ENCODE measurements around the gene CREBZF.

Gene CREBZF, protein sequence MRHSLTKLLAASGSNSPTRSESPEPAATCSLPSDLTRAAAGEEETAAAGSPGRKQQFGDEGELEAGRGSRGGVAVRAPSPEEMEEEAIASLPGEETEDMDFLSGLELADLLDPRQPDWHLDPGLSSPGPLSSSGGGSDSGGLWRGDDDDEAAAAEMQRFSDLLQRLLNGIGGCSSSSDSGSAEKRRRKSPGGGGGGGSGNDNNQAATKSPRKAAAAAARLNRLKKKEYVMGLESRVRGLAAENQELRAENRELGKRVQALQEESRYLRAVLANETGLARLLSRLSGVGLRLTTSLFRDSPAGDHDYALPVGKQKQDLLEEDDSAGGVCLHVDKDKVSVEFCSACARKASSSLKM

DNA sequence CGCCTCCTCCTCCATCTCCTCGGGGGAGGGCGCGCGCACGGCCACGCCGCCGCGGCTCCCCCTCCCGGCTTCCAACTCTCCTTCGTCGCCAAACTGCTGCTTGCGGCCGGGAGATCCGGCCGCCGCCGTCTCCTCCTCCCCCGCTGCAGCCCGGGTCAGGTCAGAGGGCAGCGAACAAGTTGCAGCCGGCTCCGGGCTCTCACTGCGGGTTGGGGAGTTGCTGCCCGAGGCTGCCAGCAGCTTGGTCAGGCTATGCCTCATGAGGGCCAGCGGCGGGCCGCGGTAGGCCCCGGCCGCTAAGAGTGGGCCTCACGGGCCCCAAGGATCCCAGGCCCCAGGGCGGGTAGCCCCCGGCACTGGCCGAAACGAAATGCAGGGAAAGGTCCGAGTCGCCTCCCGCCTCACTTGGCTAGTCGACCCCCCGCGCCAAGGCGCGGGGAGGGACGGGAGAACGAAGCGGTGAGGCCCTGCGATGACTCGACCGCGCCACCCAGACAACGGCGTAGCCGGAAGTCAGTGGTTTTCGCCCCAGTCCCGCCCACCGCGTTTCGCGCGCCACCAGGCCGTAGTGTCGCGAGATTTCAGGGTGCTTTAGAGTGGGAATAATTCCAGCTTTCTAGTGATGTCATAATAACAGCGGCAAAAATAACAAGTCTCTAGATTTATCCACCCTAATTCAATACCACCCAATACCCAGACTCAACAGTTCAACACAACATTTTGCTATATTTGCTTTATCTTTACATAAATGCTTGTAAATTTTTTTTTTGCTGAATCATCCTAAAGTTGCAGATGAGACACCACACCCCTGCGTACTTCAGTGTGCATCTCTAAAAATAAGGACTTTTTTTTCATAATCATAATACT lies at the start of gene CREBZF:
CREBZF (minus strand) TSS at position 515 of the 867 bp plus-strand sequence; CDS start at position 261, 254 bp downstream.
- DNase-seq = peak; percentile 57 to 95 (median 89)

DNA sequence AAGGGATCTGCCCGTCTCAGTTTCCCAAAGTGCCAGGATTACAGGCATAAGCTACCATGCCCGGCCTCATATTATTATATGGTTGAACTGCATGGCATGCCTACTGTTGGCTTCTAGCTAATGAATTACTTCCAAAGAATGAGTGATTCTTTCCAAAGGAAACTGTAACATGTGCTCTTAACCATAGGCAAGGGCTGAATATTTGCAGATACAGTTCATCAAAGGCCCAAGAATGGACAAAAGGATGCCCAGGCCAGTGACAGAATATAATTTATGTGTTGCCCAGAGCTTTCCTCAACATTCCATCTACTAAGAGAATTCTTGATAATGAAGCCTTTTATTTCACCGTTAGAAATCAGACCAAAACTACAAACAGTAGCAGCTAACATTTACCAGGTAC lies 48.0 kb upstream of the CREBZF start:
- no peak for DNase-seq

DNA sequence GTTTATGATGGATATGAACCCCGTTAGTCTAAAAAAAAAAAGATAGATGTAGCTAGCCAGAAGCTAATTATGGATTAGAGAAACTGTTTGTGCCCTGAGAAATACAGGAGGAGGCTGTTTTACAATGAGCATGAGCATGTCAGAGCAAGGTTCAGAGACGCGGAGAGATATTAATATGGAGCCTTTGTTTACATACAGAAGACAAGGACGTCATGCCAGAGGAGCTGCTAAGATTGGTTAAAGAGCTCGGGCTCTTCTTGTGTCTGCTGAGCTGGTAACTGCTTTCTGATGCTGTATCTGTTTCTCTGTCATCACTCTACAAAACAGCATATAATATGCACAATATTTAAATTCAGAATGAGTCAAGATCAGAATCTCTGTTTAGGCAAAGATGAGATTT lies 46.0 kb upstream of the CREBZF start:
- DNase-seq = peak in 1 of 58 donors; percentile 7

DNA sequence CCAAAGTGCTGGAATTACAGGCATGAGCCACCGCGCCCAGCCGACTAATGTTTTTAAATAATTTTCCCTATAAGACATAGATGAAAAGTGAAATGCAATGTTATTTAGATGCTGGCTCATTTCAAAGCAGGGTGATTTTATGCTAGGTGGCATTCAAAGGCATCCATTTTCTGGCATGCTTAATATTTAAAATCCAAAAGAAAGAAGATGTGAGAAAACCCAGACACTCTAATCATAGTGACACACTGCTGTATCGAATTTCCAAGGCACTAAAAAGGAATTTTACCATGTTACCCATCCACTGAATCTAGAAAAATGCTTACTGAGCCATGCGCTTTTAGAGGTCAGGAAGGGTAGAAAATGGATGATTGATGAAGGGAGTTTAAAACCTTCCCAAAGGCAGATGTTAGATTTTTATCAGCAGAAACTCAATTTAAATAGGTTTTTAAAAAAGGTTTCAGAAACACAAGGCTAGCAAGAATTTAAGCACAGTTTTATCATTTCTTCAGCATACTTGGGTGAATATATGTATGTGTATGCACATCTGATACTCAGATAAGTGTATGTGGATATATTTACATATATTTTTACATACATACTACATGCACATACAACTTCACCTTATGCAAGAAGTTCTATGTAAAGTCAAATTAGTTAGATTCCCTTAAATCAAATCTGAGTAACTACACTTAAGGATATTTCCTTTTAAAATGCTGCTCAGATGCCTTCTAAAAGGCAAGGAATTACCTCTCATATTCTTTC lies 45.2 kb upstream of the CREBZF start:
- no peak for DNase-seq

DNA sequence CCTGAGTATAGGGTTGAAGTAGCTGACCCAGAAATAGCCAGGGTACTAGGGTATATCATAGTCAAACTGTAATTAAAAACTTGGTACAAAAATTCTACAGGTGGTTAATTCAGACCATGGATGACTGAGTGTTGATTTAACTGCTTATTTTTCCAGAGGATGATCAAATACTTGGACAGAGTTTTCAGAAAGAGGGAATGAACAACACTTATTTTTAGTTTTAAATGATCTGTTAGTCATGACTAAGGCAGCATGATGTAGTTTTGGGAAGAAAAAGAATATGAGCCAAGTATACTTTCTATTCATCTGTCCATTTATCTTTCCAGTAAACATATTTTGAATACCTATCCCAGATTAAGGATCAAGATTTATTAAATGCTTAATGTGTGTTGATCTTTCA lies 40.9 kb upstream of the CREBZF start:
- DNase-seq = no peak

DNA sequence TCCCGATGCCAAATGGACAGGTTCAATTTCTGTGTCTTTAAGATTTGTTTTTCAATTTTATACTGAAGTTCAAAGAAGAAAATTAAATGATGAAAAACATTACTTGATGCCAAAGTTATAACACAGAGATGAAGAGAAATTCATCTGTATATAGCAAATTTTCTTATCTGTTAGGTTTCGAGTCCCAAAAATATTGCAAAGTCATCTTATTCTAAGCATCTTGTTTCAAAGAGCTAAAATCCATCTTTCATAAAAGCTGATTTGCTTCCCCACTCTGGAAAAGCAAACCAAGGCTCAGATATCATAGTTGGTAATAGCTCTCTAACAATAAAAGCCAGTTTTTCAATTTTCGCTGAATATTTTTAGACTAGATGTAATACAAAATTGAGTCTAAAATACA lies 40.0 kb upstream of the CREBZF start:
- DNase-seq = no peak

DNA sequence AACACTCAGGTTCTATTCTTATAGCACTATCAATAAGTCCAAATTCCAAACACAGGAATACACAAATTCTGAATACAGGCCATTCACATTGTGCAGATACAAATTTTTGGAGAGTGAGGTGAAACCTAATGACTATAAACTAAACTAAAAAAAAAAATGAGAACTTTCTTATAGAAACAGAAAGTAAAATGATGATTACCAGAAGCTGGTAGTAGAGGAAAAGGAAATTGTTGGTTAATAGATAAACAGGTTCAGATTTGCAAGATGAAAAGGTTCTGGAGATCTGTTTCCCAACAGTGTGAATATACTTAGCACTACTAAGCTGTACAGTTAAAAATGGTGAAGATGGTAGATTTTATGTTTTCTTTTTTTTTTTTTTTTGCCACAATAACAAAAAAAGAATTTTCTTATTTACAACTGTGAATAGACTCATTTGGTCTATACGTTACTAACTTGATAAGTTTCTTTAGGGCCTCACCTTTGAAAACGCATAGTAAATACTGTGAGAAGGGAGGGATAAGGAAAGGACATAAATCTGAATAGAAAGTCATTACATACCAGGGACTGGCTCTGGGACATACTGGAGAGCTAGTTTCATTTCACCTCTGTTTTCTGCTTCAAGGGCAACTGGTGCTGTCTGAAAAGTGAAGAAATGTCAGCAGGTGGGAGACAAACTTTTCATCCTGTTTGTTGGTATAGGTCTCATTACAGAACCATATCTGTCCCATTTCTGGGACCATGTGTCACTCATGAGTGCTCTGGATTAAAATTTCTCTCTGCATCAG lies 35.2 kb upstream of the CREBZF start:
- DNase-seq = no peak

DNA sequence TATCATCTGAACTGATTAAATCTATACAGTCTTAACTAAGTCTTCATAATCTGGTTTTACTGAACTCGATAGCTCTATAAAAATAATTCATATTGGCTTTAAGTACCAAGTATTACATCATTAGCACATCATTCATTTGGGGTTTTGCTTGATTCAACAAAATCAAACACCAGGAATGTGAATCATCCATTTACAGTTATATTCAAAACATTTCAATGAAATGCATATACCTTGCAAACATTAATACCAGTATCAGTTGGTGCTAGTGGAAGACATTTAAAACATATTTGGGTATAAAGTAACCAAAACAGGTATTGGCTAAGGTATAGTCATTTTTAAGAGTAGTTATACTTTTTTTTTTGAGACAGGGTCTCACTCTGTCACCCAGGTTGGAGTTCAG lies 33.3 kb upstream of the CREBZF start:
- DNase-seq = no peak

DNA sequence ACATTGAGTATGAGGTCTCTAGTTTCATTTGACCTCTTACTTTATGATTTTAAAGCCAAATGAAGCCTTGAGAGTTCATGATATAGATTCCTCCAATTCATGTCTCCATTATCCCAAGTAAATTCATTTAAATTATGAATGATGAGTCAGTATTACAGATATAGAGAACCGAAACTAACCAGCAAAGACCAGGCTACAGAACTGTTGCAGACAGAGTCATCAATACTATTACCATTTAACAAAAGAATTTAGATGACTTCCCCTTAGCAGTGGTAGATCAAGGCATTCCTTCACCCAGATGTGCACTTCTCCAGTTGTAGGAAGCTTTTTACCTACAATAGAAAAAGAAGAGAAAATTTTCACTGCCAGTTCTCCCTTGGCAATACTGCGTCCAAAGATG lies 32.8 kb upstream of the CREBZF start:
- no peak for DNase-seq

DNA sequence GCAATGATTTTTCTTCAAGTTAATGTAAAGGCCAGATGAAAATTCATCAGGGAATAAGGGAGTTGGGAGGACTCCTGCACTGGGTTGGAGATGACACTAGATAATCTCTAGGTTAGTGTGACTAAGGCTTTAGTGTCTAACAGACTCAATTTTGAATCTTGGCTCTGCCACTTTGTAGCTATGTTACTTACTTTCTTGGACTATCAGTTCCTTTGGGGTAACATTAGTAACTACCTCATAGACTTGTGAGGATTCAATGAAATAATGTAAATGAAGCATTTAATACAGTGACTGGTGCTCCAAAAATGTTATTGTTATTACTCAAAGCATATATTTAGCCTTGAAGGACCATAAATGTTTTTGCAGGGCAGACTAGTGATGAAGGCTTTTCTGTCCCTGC lies 30.6 kb upstream of the CREBZF start:
- no peak for DNase-seq

DNA sequence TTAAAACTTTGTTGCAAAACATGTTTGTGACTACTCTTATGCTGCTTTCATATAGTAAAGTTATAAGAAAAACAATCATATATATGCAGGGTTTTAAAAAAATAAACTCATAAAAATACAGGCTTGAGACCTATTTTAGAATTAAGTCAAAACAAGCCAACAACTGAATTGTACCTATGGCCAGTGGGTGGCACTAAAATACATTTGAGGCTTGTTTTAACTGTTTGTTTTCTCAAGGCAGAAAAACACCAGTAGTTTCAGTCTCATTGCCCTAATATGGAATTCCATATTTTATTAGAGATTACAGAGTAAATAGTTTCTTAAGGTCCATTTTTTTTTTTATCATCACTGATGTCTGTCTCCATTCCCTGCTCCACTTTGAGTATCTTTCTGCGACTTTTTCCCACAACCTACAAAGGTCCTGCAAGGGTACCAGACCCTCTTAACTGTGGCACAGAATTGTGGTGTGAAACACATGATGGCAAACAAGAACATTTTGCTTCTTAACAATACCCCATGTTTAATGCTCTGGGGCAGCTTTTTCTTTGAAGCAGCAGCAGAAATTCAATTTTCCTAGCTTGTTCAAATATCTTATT lies 29.6 kb upstream of the CREBZF start:
- peak in 2 of 58 donors; percentile 16 to 19 for DNase-seq

DNA sequence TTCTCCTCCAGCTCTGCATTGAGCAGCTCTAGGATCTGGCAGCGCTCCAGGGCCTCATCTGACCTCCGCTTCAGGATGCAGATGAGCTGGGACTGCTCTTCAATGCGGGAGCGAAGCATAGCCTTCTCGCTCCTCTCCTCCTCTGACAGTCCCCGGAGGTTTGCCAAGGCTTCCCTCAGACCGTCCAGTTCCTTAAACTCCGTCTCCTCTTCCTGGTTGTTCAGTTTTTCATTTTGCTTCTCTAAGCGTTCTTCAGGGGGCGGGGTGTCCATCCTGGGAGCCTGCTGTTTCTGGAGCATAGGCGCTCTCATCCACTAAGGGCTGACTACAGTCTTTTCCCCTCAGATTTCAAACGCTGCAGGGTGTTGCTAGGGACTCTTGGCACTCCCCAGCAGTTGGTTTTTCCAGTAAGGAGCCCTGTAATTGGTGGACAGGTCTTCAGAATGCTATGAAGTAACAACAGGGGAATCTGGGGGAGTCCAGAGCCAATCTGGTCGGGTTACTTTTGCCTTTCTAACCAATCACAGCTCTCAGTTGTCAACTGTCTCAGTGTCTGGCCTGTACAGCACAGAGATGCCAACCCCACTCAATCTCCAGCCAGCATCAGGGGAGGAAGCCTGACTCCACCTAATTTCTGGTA lies 21.0 kb upstream of the CREBZF start, which contains the start of gene CCDC89:
CCDC89 (minus strand) TSS at position 376 of the 640 bp plus-strand sequence; CDS start at position 311, 65 bp downstream.
- peak in 55 of 58 donors; percentile 13 to 87 (median 57) for DNase-seq

DNA sequence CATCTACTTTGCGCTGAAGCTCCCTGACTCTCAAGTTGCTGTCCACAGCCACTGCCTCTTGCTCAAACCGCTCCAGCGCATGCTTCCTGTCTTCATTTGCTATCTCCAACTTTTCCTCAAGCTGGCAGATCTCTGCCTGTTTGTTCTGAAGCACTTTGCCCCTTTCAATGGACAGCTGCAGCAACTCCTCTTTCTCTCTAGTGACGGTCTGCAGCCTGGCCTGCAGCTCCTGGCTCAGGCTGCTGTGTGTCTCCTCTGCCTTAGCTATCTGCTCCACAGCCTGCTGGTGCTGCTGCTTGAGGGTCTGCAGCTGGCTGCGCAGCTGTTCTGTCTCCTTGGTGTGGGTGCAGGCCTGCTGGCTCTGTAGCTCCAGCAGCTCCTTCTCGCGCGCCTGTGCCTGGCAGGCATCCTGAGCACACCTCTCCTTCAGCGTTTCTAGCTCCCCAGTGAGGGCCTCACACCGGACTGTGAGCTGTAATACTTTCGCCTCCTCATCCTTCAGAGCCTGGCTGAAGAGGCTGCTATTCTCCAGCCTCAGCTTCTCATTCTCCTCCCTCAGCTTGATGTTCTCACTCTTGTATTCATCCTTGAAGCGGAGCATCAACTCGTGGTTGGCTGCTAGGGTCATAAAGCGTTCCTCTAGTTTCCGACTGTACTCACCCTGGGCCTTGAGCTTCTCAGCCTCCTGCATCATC lies 20.3 kb upstream of the CREBZF start:
- DNase-seq = peak in 6 of 58 donors; percentile 1 to 46 (median 12)

DNA sequence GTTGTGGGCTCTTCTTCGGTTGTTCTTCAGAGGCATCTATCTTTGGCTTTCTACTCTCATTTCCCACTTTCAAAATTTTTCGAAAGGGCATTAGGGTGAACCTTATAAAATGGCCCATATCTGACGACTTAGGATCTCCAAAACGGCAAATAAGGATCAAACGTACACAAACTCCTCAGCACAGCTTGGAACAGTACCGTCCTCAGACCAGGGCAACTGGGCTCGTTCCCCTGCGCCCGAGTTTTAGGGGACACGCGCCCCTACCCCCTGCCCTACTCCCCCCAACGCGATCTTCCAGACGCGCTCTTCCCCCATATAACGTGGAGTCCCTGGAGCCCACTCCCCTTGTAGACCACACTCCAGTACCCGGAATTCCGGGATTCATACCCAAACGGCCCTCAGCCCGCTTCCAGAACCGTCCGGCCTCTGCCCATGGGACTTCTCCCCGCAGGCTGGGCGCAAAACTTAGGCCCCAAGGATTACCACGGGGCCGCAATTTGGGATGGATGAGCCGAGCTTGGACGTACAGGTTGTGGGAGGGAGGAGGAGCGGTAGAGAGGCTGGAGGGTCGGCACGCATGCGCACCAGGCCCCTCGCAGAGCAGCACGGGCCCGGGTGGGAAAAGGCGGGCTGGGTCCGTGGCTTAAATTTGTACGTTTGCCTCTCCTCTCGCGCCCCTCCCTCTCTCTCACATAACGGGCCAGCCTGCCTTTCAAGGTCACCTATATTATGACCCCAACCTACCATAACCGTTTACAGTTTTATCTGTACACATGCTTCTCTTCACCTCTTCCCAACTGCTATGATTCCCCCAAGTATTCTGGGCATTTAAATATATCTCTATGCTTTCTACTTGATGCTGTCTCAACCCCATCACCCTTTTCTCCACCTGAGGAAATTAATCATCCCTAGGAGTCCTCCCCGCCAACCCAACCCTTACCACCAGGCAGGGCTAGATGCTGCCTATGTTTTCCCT lies 17.7 kb upstream of the CREBZF start:
- DNase-seq = peak in 55 of 58 donors; percentile 3 to 78 (median 45)

DNA sequence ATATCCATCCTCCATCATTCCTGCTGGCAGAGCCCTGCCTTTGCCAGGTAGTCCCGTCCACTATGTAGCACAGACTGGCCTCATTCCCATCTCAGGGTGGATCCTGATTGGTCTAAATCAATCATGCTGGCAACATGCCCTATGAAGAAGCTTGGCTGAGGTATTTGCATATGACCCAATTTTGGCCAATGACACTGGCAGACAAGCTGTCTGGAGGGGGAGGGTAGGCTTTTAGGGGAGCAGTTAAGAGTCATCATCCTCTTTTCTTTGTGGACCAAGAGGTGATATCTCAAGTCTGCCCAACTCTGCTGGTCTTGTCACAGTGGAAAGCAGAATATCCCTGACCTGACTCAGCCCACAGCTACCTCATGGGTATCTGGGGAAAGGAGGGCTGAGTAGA lies 16.0 kb upstream of the CREBZF start:
- peak in 1 of 58 donors; percentile 8 for DNase-seq

DNA sequence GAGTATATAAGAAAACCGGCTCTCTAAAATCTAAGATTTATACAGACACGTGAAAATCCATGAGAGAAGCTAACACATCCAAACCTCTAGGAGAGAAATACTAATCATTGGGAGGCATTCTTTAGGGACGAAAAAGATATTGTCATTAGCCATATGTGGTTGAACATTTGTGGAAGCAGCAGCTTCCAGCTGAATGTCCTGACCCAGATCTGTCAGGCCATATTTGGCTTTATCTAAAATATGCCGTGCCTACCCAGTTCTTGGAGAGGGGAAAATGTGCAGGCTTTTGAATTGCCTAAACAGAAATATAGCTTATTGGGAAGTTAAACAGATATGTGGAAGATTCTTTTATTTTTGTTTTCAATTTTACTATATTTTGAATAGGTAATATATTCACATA lies 14.6 kb upstream of the CREBZF start:
- DNase-seq = no peak

DNA sequence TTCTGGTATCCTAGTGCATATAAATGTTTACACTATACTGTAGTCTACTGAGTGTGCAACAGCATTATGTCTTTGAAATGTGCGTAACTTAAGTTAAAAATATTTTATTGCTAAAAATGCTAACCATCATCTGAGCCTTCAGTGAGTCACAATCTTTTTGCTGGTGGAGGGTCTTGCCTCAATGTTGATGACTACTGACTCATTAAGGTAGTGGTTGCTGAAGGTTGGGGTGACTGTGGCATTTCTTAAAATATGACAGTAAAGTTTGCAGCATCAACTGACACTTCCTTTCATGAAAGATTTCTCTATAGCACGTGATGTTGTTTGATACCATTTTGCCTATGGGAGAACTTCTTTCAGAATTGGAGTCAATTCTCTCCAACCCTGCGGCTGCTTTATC lies 8.5 kb upstream of the CREBZF start:
- no peak for DNase-seq
